Measurements from ENCODE around the gene TCF12.

DNA sequence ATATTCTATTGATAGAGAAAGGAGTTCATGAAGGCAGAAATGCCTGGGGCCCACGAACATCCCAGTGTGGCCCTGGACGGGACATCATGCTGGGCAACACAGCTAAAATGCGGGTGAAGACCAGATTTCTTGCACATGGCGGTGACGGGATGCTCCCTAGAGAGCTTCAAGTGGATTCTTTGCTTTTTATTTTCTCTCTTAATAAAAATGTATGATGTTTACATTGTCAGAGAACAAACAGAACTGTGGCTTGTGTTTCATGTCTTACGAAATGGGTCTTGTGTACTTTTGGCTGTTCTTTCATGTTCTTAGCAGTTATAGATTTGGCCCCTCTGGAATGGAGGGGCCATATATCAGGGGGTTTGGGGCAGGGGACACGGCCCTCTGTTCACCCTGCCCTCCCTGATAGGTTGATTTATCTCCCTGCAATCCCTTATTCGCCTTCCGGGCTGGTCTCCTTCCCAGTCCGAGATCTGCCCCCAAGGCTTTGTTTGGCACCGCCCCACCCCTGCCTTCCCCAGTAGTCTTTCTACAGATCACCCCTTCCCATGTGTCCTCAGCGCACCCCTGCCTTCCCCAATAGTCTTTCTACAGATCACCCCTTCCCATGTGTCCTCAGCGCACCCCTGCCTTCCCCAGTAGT, 389.2 kb downstream of the TCF12 start:
- TF ChIP-seq, protein P1, sequence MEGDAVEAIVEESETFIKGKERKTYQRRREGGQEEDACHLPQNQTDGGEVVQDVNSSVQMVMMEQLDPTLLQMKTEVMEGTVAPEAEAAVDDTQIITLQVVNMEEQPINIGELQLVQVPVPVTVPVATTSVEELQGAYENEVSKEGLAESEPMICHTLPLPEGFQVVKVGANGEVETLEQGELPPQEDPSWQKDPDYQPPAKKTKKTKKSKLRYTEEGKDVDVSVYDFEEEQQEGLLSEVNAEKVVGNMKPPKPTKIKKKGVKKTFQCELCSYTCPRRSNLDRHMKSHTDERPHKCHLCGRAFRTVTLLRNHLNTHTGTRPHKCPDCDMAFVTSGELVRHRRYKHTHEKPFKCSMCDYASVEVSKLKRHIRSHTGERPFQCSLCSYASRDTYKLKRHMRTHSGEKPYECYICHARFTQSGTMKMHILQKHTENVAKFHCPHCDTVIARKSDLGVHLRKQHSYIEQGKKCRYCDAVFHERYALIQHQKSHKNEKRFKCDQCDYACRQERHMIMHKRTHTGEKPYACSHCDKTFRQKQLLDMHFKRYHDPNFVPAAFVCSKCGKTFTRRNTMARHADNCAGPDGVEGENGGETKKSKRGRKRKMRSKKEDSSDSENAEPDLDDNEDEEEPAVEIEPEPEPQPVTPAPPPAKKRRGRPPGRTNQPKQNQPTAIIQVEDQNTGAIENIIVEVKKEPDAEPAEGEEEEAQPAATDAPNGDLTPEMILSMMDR (IDR thresholded peaks at IDR 0.05) = no peak
- no peak for TF ChIP-seq POLR2AphosphoS5 (IDR thresholded peaks at IDR 0.05)
- no peak for TF ChIP-seq POLR2A (IDR thresholded peaks at IDR 0.05)
